HG02970 (cell line): ENCODE measurements around the gene DHCR7.

Experiments used
- ATAC-seq: cut with Tn5 transposase; IDR thresholded peaks from one replicate; pipeline ENCODE4 v1.9.1; 2021; ENCODE audit warnings: mild to moderate bottlenecking, moderate library complexity, moderate number of reproducible peaks; ENCODE audit not compliant: unreplicated experiment, low FRiP score

The DHCR7 gene

DNA sequence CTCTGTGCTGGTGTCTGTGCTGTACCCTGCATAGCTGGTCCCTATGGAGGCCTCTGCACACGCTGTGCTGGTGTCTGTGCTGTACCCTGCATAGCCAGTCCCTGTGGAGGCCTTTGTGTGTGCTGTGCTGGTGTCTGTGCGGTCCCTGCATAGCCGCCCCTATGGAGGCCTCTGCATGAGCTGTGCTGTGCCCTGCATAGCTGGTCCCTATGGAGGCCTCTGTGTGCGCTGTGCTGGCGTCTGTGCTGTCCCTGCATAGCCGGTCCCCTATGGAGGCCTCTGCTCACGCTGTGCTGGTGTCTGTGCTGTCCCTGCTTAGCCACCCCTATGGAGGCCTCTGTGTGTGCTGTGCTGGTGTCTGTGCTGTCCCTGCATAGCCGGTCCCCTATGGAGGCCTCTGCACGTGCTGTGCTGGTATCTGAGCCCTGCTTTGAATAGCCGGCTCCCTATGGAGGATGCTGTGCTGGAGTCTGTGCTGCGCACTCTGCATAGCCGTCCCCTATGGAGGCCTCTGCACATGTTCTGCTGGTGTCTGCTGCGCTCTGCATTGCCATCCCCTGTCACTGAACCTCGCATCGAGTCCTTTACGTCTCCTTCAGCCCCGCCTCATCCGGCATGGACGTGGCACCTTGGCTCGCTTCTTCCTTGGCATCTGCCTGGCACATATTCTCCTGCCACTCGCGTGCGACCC, 11.0 kb upstream of the DHCR7 start:
- no peak for ATAC-seq

DNA sequence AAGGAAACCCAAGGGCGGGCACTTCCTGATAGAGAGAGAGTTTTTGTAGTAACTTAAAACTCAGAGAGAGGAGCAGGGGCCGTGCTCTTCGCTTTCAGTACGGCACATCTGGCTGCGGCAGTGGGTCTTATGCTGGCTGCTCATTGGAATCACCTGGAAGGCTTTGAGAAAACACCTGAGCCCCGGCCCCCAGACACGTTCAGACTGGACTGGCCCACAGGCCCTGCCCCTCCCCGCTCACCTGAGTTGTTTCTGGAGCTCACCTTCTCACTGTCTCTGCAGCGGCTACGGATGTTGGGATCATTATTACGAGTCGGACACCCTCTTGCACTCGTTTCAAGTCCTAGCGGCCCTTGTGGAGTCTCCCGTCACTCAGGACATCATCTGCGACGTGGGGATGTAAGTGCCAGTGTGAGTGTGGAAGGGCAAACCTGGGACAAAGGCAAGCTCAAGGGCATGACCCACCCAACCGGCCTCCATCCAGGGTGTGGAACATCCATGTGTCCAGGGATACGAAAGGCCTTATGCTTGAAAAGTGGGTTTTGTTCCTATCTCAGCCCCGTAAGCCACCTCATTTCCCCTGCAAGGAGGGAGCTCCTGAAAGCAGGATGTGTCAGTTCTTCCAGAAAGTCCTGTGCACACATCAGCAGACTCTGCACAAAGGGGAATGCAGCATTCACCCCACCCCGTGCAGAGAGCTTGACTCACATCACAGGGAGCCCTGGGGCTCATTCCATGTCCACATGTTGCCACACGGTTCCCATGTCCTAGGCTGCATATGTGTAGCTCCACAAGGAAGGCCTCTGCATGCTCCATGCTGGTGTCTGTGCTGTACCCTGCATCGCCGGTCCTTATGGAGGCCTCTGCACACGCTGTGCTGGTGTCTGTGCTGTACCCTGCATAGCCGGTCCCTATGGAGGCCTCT, 10.2 kb upstream of the DHCR7 start:
- ATAC-seq, result no peak

DNA sequence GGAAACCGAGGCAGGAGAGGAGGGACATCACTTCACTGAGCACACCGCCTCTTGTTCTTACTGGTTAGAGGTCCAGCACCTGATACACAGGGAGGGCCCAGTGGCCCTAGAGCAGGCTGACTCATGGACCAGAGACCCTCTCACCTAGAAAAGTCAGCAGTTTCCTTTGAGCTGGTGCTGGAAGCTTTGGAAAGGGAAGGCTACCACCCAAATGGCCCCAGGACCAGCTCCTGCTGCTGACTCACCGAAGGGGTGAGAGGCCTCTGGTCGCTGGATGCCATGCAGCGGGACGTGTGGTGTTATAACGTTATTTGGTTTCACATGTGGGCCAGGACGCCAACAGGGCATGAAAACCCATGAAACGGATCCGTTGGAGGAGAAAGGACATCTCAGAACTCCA, 8.6 kb upstream of the DHCR7 start:
- no peak for ATAC-seq

- no peak for ATAC-seq
Observed at GRCh38 chr11:71456294-71456693, 8.1 kb upstream of the DHCR7 start.

GRCh38 chr11:71454470-71455113, 6.4 kb upstream of the DHCR7 start:
- ATAC-seq, result no peak

DNA sequence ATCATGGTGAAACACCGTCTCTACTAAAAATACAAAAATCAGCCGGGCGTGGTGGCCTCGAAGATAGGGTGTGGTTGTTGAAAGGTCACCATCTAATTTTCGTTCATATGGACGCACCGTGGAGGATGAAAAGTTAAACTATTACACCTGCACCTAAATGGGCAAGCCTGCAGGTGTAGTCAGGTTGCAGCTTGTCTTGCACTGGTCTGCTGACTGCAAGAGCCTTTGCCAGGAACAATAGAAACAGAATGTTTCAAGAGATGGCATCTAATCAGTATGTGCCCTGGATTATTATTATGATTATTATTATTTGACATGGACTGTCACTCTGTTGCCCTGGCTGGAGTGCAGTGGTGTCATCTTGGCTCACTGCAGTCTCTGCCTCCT, 5.7 kb upstream of the DHCR7 start:
- ATAC-seq, result no peak

DNA sequence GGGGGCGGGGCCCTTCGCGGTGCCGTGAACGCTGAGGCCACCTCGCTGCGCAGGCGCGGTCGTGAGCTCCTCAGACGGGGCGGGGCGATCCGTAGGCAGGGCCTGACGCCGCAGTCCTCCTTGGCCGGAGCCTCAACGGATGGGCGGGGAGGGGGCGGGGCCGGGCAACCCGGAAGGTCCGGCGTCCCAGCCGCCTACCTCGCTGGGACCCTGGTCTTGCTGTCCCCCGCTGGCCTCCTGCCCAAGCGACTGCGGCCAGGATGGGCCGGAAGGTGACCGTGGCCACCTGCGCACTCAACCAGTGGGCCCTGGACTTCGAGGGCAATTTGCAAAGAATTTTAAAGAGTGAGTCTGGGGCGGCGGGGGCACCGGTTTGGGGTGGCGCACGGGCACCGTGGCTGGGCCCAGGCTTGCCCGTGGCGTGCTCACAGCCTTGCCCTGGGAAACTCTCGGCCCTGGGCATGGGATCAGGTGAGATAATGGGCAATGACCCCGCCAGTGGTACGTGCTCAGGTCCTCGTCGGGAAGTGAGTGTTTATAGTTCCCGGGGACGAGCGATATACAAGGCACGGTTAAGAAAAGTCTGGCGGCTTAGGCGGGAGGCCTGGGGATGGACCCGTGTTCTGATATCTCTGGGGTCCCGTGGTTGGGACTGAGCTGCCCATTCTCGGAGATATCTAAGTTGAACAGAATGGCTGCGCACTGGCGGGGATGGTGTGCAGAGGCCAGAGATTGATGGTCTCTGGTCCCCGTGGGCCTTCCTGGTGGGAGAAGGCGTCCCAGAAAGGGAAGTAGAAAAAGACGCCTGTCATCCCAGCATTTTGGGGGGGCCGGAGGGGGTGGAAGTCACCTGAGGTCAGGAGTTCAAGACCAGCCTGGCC, 5.1 kb upstream of the DHCR7 start, which contains the start of gene NADSYN1:
NADSYN1 (plus strand) TSS at position 167 of the 881 bp plus-strand sequence; CDS start at position 261, 94 bp downstream.
- peak; percentile 61 for ATAC-seq

DNA sequence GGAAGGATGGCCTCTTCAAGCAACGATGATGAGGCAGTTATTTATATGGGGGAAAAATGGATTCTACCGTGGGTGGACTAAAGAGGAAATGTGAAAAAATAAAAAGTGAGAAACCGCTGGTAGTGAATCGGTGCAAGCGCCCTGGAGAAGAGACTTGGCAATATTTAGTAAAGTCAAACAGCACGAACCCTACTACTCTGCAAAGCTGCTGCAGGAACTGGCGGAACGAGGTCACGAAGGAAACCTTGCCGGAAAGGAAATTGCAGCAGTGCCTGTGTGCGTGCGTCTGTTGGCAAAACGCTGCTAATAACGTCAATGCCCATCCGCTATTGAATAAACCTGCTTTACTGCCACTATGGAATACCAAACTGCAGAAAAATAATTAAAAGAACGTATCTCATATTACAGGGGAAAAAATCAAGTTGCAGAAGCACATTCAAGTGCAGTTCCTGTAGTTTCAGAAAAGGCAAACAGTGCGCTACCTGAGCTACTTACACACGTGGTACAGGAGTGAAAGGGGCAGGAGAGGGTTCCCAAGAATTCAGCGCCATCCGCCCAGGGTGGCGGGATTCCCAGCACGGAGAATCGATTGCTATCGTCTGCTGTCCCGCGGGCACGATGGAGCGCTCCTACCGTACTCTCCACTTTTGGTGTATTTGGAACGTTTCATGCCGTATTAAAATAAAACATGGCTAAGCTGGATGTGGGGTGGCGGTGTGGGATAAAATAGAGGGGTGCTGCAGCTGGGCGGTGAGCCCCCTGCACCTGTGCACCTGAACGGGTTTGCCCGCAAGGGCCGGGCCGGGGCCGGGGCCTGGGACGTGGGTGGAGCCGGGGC, 4.2 kb upstream of the DHCR7 start:
- ATAC-seq, result no peak

DNA sequence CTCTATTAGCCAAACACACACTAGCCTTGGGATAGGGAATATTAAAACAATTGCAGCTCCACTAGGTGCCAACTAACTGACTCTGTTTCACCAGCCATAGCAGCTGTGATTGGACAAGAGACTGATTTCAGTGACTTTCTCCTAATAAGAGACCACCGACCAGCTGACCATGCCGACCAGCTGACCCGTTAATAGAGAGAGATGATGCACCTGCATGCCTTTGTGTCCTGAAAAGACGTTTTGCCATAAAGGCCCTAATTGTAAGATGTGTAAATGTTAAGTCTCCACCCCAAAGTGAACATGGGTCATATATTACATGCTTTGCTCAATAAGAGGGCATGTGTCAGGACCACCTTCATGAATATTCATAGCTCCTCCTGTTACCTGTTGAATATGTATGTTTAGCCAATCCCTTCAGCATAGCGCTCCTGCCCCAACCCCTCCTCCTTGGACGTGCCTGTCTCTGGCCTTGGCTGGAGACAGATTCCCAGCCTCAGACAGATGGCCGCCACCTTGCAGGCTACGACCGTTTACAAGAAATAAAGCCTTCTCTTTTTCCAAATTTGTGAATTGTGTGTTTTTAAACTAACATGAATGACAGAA, 3.5 kb upstream of the DHCR7 start:
- ATAC-seq, result no peak

DNA sequence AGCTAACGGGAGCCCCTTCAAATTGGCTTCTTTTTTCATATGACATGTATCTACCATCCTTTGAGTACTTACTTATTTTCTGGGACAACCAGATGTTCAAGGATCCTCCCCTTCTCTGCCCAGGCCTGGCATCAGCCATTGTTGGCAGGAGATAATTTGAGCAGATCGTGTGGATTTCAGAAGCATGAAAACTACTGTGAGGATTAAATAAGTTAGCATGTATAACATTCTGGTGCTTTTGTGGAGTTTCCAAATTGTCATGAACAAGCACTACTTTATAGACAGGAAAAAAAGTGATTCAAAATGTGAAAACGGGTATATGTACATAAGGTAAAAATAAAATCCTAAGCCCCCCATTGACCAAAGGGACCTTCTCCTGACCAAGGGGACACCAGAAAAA, 2.7 kb upstream of the DHCR7 start:
- no peak for ATAC-seq

DNA sequence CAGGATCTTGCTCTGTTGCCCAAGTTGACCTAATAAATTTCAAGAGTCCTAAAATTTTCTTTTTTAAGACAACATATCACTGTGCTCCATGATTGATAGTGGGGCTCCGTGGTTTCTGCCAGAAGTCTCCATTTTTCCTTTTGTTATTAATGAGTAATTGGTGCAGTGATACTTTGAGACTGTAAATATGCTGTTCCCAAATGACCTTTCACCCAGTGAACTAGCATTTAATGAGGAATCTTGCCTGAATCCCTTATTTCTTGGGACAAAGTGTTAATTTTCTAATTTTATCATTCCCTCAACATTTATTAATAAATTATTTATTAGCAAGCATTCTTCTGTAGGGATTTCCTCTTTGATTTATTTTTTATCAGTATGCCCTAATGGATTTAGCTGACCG, 2.3 kb upstream of the DHCR7 start:
- no peak for ATAC-seq

DNA sequence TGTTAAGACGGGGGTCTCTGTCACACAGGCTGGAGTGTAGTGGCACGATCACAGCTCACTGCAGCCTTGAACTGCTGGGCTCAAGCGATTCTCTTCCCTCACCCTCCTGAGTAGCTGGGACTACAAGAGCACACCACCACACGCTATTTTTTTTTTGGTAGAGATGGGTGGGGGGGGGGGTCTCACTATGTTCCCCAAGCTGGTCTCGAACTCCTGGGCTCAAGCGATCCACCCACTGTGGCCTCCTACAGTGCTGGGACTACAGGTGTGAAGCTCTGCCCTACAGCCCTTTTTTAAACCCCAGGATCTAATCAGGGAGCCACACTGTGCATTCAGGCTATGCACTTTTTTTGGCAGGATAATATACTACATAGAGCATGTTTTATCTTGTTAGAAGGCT, 1.4 kb upstream of the DHCR7 start:
- ATAC-seq, result no peak

DNA sequence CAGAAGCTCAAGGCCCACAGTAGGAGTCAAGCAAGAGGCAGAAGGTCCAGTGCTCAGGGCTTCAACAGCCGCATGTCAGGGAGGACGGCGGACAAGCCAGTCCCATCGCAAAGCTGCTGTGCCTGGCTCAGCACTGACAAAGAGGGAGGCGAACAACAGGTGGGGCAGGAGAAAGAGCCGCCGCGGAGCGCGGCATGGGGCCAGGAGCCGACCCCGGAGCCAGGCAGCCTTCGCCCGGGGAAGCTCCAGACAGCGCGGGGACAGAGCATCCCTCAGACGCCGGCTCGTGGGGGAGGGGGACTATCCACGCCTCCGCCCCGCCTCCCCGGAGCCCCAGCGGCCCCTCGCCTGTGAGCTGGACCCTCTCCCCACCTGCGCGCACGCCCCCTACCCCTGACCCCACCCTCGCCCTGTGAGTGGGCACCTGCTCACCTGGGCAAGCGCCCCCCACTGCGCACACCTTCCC, 369 bp downstream of the DHCR7 start:
- peak; percentile 6 for ATAC-seq

GRCh38 chr11:71446942-71447688, 1.1 kb downstream of the DHCR7 start:
- no peak for ATAC-seq

GRCh38 chr11:71446150-71446549, 2.0 kb downstream of the DHCR7 start:
- ATAC-seq, result no peak

DNA sequence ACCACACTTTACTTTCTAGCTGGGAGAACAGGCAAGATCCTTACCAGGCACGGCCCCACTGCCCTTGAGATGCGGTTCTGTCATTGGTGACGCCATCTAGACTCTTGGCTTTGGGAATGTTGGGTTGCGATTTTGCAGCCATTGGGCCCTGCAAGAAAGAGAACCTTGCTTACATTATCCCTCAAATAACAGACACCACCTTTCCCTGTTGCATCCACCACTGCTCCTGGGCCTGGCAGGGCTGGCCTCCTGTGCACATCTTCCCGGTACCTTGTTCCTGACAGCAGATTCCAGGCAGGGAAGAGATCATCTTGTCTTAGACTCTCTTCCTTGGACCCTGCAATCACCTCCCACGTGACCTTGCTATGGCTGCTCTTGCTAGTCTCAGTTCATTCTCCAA, 3.4 kb downstream of the DHCR7 start:
- no peak for ATAC-seq

- no peak for ATAC-seq
Observed at GRCh38 chr11:71443736-71444445, 4.3 kb downstream of the DHCR7 start.

GRCh38 chr11:71442880-71443279, 5.3 kb downstream of the DHCR7 start:
- ATAC-seq, result no peak
